ENCODE results near the gene STAB2.

DNA sequence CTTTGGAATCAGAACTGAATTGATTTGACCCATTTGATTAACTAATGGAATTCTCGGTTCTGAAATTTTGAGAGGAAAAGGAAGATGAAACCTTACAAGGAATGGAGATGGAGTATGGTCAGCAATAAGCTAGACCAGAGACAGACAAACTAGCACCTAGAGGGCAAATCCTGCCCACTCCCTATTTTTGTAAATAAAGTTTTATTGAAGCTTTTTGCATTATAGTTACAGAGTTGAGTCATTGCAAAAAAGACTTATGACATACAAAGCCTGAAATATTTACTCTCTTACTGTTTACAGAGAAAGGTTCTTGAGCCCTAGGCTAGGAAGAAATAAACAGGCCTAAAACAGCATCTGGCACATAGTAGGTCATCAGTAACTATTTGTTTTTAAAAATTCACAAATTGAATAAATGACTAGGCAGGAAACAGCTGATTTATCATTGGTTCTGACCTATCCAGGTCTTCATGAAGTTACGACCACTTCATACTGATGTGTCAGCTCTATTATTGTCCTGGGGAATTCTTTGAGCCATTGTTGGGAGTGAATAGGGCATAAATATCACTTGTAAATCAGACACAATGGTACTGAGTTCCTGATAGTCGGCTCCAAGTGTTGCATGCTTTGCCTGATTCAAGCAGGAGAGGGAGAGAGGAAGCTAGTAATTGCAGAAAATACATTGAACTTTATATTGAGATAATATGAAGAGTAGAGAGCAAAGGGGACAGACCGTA, 14.6 kb upstream of the STAB2 start:
- TF ChIP-seq, protein P1, sequence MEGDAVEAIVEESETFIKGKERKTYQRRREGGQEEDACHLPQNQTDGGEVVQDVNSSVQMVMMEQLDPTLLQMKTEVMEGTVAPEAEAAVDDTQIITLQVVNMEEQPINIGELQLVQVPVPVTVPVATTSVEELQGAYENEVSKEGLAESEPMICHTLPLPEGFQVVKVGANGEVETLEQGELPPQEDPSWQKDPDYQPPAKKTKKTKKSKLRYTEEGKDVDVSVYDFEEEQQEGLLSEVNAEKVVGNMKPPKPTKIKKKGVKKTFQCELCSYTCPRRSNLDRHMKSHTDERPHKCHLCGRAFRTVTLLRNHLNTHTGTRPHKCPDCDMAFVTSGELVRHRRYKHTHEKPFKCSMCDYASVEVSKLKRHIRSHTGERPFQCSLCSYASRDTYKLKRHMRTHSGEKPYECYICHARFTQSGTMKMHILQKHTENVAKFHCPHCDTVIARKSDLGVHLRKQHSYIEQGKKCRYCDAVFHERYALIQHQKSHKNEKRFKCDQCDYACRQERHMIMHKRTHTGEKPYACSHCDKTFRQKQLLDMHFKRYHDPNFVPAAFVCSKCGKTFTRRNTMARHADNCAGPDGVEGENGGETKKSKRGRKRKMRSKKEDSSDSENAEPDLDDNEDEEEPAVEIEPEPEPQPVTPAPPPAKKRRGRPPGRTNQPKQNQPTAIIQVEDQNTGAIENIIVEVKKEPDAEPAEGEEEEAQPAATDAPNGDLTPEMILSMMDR (IDR thresholded peaks at IDR 0.05), result no peak
- TF ChIP-seq POLR2A (IDR thresholded peaks at IDR 0.05), result no peak

Measured in gastroesophageal sphincter (tissue), 3 donors.